ENCODE data around the gene PLS1. TPM values are rescaled to one million over a fixed set of nuclear protein-coding genes. Genes with fewer than 3 reads are reported as not detected.
"Not testable (repeated sequence)": the region's sequence is repeated elsewhere in the genome, so short reads cannot be mapped to it uniquely, and the experiment has no call there.

PLS1 gene
- total RNA-seq (under 1 TPM; 0.63 to 0.92 TPM), total RNA-seq (1.0 to 17.7 (median 4.7) reads per million in 172 experiments)
- polyA plus RNA-seq (2013, experiment 1 of 2): 2.2 TPM
- polyA plus RNA-seq (2013, experiment 2 of 2): 2.5 TPM

GRCh38 chr3:142595951-142596725, at the start of gene PLS1:
Gene PLS1, plus strand, starts transcription at chr3:142596393. Its CDS starts 67,845 bp downstream, at chr3:142664238.
- H3K27me3 ChIP-seq (ENCODE audit: control insufficient read depth in 1 of 2, insufficient read depth in 2 of 2, low read length in 2 of 2): no peaks in the 10 kb centered on the region
- peak within 1 kb of the TSS; percentile 62 for H3K4me3 ChIP-seq (ENCODE audit: low read length)
- peaks cover 6% of the 10 kb centered on the region for H3K27me3 Mint-ChIP-seq
- H3K4me1 Mint-ChIP-seq (ENCODE audit: low read depth): peaks cover 18% of the 10 kb centered on the region
- peak within 1 kb of the TSS; percentile 97 for H3K4me3 Mint-ChIP-seq
- DNase-seq: peak; percentile 68 to 91 (median 82)
- peak; percentile 91 for ATAC-seq (ENCODE audit: poor library complexity)
- intact Hi-C loops (cut with DNase I, micrococcal nuclease): loop anchor here (1.0 to 5.0 kb wide), 4 partner anchors 15 to 374 kb away; partner anchors contain the start of gene ATR (in 1 of the 2)
- H3K4me1 ChIP-seq (ENCODE audit: insufficient read depth, low read length): peaks cover 13% of the 10 kb centered on the region
- peak within 1 kb of the TSS; percentile 53 for H3K27ac Mint-ChIP-seq
- no peaks in the 10 kb centered on the region for H3K36me3 Mint-ChIP-seq (ENCODE audit: low read depth)
- no peak for TF ChIP-seq CTCF (IDR thresholded peaks at IDR 0.05)
- H3K9me3 Mint-ChIP-seq: no peaks in the 10 kb centered on the region
- no peak within 1 kb of the TSS for H3K27ac ChIP-seq (ENCODE audit: low read depth in 1 of 2, low read length in 2 of 2)
- CTCF ChIA-PET: no interaction called here
- POLR2A ChIA-PET: interaction anchor here (0.9 to 4.5 kb wide), 4 partner anchors 12 to 405 kb away, joined by 3 to 59 read pairs (median 3); partner anchors contain the start of genes ATR and U2SURP
- H3K9me3 ChIP-seq (ENCODE audit: control insufficient read depth in 1 of 2, insufficient read depth in 1 of 2, low read length in 2 of 2): no peaks in the 10 kb centered on the region
- no peaks in the 10 kb centered on the region for H3K36me3 ChIP-seq (ENCODE audit: insufficient read depth, low read length)

- DNase-seq (no peak), ATAC-seq (ENCODE audit: poor library complexity) (no peak)
- H3K4me1 ChIP-seq (ENCODE audit: insufficient read depth, low read length): no peaks in the 10 kb centered on the region
- H3K9me3 Mint-ChIP-seq: no peaks in the 10 kb centered on the region
- H3K4me3 ChIP-seq (ENCODE audit: low read length): no peak overlapping the region
- ChIA-PET POLR2A (no interaction called here), CTCF (no interaction called here)
- H3K27ac Mint-ChIP-seq: no peak overlapping the region
- no peaks in the 10 kb centered on the region for H3K27me3 Mint-ChIP-seq
- H3K4me3 Mint-ChIP-seq: no peak overlapping the region
- no peak overlapping the region for H3K27ac ChIP-seq (ENCODE audit: low read depth in 1 of 2, low read length in 2 of 2)
- H3K4me1 Mint-ChIP-seq (ENCODE audit: low read depth): no peaks in the 10 kb centered on the region
- H3K36me3 ChIP-seq (ENCODE audit: insufficient read depth, low read length): peaks cover 80% of the 10 kb centered on the region
- H3K27me3 ChIP-seq (ENCODE audit: control insufficient read depth in 1 of 2, insufficient read depth in 2 of 2, low read length in 2 of 2): no peaks in the 10 kb centered on the region
- intact Hi-C loops (cut with DNase I, micrococcal nuclease): no loop called here
- H3K36me3 Mint-ChIP-seq (ENCODE audit: low read depth): peaks cover 60% of the 10 kb centered on the region
- no peak for TF ChIP-seq CTCF (IDR thresholded peaks at IDR 0.05)
- H3K9me3 ChIP-seq (ENCODE audit: control insufficient read depth in 1 of 2, insufficient read depth in 1 of 2, low read length in 2 of 2): no peaks in the 10 kb centered on the region
These were observed 46.2 kb upstream of the PLS1 start for GRCh38 chr3:142549986-142550385.

- intact Hi-C loops (cut with DNase I, micrococcal nuclease); CTCF ChIA-PET; H3K9me3 ChIP-seq (ENCODE audit: control insufficient read depth in 1 of 2, insufficient read depth in 1 of 2, low read length in 2 of 2); H3K9me3 Mint-ChIP-seq; H3K4me1 ChIP-seq (ENCODE audit: insufficient read depth, low read length); DNase-seq; POLR2A ChIA-PET; ATAC-seq (ENCODE audit: poor library complexity); H3K4me3 ChIP-seq (ENCODE audit: low read length); H3K4me3 Mint-ChIP-seq; H3K27ac Mint-ChIP-seq; H3K4me1 Mint-ChIP-seq (ENCODE audit: low read depth); H3K27me3 ChIP-seq (ENCODE audit: control insufficient read depth in 1 of 2, insufficient read depth in 2 of 2, low read length in 2 of 2); H3K27me3 Mint-ChIP-seq; H3K27ac ChIP-seq (ENCODE audit: low read depth in 1 of 2, low read length in 2 of 2): not testable (repeated sequence)
- peaks cover 87% of the 10 kb centered on the region for H3K36me3 ChIP-seq (ENCODE audit: insufficient read depth, low read length)
- peaks cover 86% of the 10 kb centered on the region for H3K36me3 Mint-ChIP-seq (ENCODE audit: low read depth)
These were observed 43.6 kb upstream of the PLS1 start for GRCh38 chr3:142552579-142552978.
